ENCODE results near the gene CCDC102A.

The CCDC102A gene

GRCh38 chr16:57476546-57477410 is 59.6 kb downstream of the CCDC102A start:
- no peak for DNase-seq (ENCODE audit: low read depth)

GRCh38 chr16:57475711-57476339 is 60.5 kb downstream of the CCDC102A start:
- DNase-seq (ENCODE audit: low read depth), result peak; percentile 59

- no peak for DNase-seq (ENCODE audit: low read depth)
These were observed 61.4 kb downstream of the CCDC102A start for GRCh38 chr16:57474671-57475661.

GRCh38 chr16:57473906-57474305 is 62.5 kb downstream of the CCDC102A start:
- DNase-seq (ENCODE audit: low read depth), result no peak

GRCh38 chr16:57473176-57473840 is 63.1 kb downstream of the CCDC102A start:
- DNase-seq (ENCODE audit: low read depth), result no peak

GRCh38 chr16:57472665-57473060 is 63.7 kb downstream of the CCDC102A start:
- no peak for DNase-seq (ENCODE audit: low read depth)

GRCh38 chr16:57471852-57472664 is 64.3 kb downstream of the CCDC102A start:
- DNase-seq (ENCODE audit: low read depth), result no peak

GRCh38 chr16:57471209-57471608 is 65.2 kb downstream of the CCDC102A start:
- no peak for DNase-seq (ENCODE audit: low read depth)

GRCh38 chr16:57470711-57471110 is 65.7 kb downstream of the CCDC102A start:
- DNase-seq (ENCODE audit: low read depth), result no peak

- DNase-seq (ENCODE audit: low read depth), result no peak
These were observed 66.4 kb downstream of the CCDC102A start for GRCh38 chr16:57469917-57470470.

GRCh38 chr16:57469046-57469445 is 67.3 kb downstream of the CCDC102A start:
- DNase-seq (ENCODE audit: low read depth), result no peak

GRCh38 chr16:57468346-57468745 is 68.0 kb downstream of the CCDC102A start:
- no peak for DNase-seq (ENCODE audit: low read depth)

- DNase-seq (ENCODE audit: low read depth), result no peak
These were observed 71.8 kb downstream of the CCDC102A start for GRCh38 chr16:57464523-57464922.

- DNase-seq (ENCODE audit: low read depth), result no peak
These were observed 73.4 kb downstream of the CCDC102A start for GRCh38 chr16:57462978-57463362.

- peak; percentile 88 for DNase-seq (ENCODE audit: low read depth)
These were observed 74.0 kb downstream of the CCDC102A start, which contains the start of gene POLR2C for GRCh38 chr16:57462209-57462977. Gene POLR2C, plus strand, starts transcription at chr16:57462679. Its CDS starts 46 bp downstream, at chr16:57462725.

Data from stimulated activated CD8-positive, alpha-beta memory T cell treated with anti-CD3 and anti-CD28 coated beads, Interleukin-7, amount 100 ng/mL, for 24 hours (primary cell).